Mesendoderm (in vitro differentiated cells): ENCODE data around the gene GPM6B.

Experiments
- DNase-seq: peaks from one replicate; pipeline ENCODE4 v3.0.0; 2013
- H2AK5ac ChIP-seq: 2 replicates; pipeline ENCODE4 v1.6.1; 2013; ENCODE audit warnings: low read length, inconsistent platforms
- H2BK120ac ChIP-seq: 2 replicates; pipeline ENCODE4 v1.6.1; 2013; ENCODE audit warnings: low read depth, mild to moderate bottlenecking, low read length, moderate library complexity, mixed read lengths
- H2BK15ac ChIP-seq: replicated peaks from 2 replicates; pipeline ENCODE4 v1.6.1; 2013; ENCODE audit warnings: low read depth, mild to moderate bottlenecking, moderate library complexity
- H2BK5ac ChIP-seq: 2 replicates; pipeline ENCODE4 v1.6.1; 2013; ENCODE audit warnings: low read length, inconsistent platforms
- H3K18ac ChIP-seq: 2 replicates; pipeline ENCODE4 v1.6.1; 2013; ENCODE audit warnings: mild to moderate bottlenecking, low read length, mixed read lengths
- H3K23ac ChIP-seq: one replicate; pipeline ENCODE4 v1.6.1; 2013; ENCODE audit warnings: low read length
- H3K27ac ChIP-seq: 2 replicates; pipeline ENCODE4 v1.5.1; 2013; ENCODE audit warnings: low read depth, mild to moderate bottlenecking, inconsistent platforms, low read length, moderate library complexity
- H3K27me3 ChIP-seq: 2 replicates; pipeline ENCODE4 v1.6.1; 2013; ENCODE audit warnings: low read length, control low read depth, mild to moderate bottlenecking, inconsistent platforms; ENCODE audit not compliant: insufficient read depth, poor library complexity
- H3K36me3 ChIP-seq: 2 replicates; pipeline ENCODE4 v1.6.1; 2013; ENCODE audit warnings: low read length, inconsistent platforms; ENCODE audit not compliant: control insufficient read depth, insufficient read depth
- H3K4ac ChIP-seq: one replicate; pipeline ENCODE4 v1.6.1; 2013; ENCODE audit warnings: low read depth, mild to moderate bottlenecking, low read length, moderate library complexity
- H3K4me1 ChIP-seq: 2 replicates; pipeline ENCODE4 v1.6.1; 2013; ENCODE audit warnings: low read depth, low read length, inconsistent platforms; ENCODE audit not compliant: control insufficient read depth
- H3K4me2 ChIP-seq: 2 replicates; pipeline ENCODE4 v1.6.1; 2013; ENCODE audit warnings: low read length
- H3K4me3 ChIP-seq: 2 replicates; pipeline ENCODE4 v1.5.1; 2013; ENCODE audit warnings: mild to moderate bottlenecking, low read length
- H3K56ac ChIP-seq: one replicate; pipeline ENCODE4 v1.6.1; 2013; ENCODE audit warnings: low read length
- H3K79me1 ChIP-seq: 2 replicates; pipeline ENCODE4 v1.6.1; 2013; ENCODE audit warnings: low read length, inconsistent platforms
- H3K79me2 ChIP-seq: 2 replicates; pipeline ENCODE4 v1.6.1; 2013; ENCODE audit warnings: mild to moderate bottlenecking, low read length; ENCODE audit not compliant: control insufficient read depth, insufficient read depth
- H3K9ac ChIP-seq: 2 replicates; pipeline ENCODE4 v1.6.1; 2013; ENCODE audit warnings: low read length, inconsistent platforms
- H4K5ac ChIP-seq: one replicate; pipeline ENCODE4 v1.6.1; 2013; ENCODE audit warnings: low read length
- H4K8ac ChIP-seq: one replicate; pipeline ENCODE4 v1.6.1; 2013; ENCODE audit warnings: low read depth, mild to moderate bottlenecking, control low read depth, low read length, moderate library complexity
- WGBS: extraction: QIAGEN DNeasy Blood & Tissue Kit; methylation state at CpG from one replicate; pipeline ENCODE4 v1.1.7; 2013; ENCODE audit warnings: low lambda C conversion rate, missing lambda C conversion rate; ENCODE audit not compliant: insufficient coverage; ENCODE audit errors: extremely low coverage; 5-methylcytosine and 5-hydroxymethylcytosine counted together

GPM6B gene

DNA sequence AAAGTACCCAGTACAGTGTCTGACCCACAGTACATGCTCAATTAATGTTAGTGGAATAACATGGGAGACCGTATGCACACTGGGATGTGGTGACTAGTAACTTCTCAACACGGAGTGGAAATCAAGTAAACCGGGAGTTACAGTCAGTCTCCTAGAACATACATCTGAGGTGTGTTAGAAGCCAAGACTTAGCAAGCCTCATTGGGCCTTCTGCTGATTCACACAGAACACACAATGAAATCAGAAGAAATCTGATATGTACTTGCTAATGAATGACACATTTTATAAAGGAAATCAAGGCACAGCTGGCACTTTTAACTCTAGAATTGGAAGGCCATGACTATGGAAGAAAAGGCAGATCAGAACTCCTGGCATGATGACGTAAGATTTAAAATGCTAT lies 95.5 kb downstream of the GPM6B start:
- Histone ChIP-seq H2BK15ac (no peak overlapping the region), H2AK5ac (no peak overlapping the region), H3K27ac (no peak overlapping the region), H3K9ac (no peak overlapping the region), H3K4me2 (no peak overlapping the region), H3K4me3 (no peak overlapping the region), H3K79me1 (no peaks in the 10 kb centered on the region), H3K4ac (no peak overlapping the region), H3K23ac (no peak overlapping the region), H3K79me2 (no peaks in the 10 kb centered on the region), H4K5ac (no peak overlapping the region), H2BK120ac (no peak overlapping the region), H2BK5ac (no peak overlapping the region), H3K56ac (no peak overlapping the region), H4K8ac (no peak overlapping the region), H3K4me1 (no peaks in the 10 kb centered on the region), H3K18ac (no peak overlapping the region), H3K36me3 (no peaks in the 10 kb centered on the region), H3K27me3 (no peaks in the 10 kb centered on the region)
- WGBS: no CpG with 5 or more reads among the region's 4 CpGs
- DNase-seq: no peak
